NCI-H774 (cell line): ENCODE data around the gene GOLGA6L7.
"Not testable (repeated sequence)": the region's sequence is repeated elsewhere in the genome, so short reads cannot be mapped to it uniquely, and the experiment has no call there.

Source experiments
- DNase-seq: peaks from one replicate; lab custom pipeline; 2025; lab: John Stamatoyannopoulos, UW

Gene GOLGA6L7

DNA sequence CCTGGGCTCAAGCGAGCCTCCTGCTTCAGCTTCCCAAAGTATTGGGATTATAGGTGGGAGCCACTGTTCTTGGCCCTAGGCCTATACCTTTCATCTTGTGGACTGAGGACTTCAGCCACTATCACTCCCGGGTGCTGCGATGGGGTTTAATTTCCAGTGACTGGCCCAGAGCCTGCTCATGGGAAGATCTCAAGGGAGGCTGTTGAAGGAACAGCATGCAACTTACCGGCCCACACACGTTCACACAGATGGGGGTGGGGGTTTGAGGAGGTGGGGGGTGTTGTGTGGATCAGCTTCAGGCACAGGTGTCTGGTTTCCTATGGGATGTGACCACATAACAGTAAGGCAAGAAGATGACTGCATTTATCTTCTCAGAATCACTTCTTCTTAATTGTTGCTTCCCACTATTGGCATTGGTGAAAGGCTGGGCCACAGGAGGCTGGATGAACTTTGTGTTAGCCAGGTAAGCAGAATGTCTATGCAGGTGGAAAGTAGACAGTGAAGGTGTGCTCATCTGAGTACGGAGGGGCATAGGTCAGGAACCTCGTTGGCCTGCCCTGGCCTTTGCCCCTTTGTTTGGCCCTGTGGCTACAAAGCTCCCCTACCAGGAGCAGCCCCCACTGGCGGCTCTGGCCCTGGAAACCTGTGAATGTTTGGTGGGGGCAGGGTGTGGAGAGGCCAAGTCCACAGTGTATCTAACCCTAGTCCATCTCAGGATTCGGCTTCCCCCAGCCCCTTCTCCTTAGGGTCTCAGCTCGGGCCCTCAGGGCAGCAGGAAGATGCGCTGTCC lies 35.9 kb upstream of the GOLGA6L7 start:
- DNase-seq: no peak

GRCh38 chr15:28881600-28881999 lies 33.2 kb upstream of the GOLGA6L7 start:
- no peak for DNase-seq

GRCh38 chr15:28881170-28881569 lies 32.7 kb upstream of the GOLGA6L7 start:
- no peak for DNase-seq

GRCh38 chr15:28880680-28881079 lies 32.2 kb upstream of the GOLGA6L7 start:
- DNase-seq: no peak

- DNase-seq: no peak
These were observed 31.1 kb upstream of the GOLGA6L7 start for GRCh38 chr15:28879551-28879950.

DNA sequence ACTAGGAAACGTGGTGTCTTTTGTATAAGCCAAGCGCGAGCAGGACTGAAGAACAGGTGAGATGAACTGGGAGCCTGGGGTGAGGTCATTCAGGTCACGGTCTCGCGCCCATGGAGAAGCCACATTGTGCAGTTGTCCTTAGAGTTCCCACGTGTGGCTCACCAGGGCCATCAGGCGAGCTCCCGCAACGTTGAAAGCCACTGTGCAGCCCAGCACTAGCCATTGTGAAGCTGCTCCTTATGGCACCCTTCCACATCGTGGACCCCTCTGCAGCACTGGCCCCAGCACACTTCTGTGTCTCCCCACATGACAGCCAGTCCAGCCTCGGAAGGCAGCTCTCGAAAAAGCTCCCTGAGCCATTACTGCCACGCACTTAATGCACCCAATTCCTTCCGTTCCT lies 29.8 kb upstream of the GOLGA6L7 start:
- no peak for DNase-seq

DNA sequence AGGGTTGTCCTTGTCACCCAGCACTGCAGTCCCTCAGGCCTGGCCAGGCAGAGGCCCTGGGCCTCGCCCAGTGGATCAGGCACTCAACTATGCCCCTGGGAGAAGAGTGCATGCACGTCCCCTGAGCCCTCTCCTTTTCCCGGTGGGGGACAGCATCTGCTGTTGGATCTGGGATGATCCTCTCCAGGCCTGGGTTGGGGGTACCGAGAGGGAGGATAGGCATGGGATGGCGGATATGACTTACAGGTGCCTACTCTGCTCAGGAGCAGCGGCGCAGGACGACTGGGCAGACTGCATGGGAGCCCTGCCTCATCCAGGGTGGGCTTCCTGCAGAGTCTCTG lies 28.4 kb upstream of the GOLGA6L7 start:
- no peak for DNase-seq

DNA sequence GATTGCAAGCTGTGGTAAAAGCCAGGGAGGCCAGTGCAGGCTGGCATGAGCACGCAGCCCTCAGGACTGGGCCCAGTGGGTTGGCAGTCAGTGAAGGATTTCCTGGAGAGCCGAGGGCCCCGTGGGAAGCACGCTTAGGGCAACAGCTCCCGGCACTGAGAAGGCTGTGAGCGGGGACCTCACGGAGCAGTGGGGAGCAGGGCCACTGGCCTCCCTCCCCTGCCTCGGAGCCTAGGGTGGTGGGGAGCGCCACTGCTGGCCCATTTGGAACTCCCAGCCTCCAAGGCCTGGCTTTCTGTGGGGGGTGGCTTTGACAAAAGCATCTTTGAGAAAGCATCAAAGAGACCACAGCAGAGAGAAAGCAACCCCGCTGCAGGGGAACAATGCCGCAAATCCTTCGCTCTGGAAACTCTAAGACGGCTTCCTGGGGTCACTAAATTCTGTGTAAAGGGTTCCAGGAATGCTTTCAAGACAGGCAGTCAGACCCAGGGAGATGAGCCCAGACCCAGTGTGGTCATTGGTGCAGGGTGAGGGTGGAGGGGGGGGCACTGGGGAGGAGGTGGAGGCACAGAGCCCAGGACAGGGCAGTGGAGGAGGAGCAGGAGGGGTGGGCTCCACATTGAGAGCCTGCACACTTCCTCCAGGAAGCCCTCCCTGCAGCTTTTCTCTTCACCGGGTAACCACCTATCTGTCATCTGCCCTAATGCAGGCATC lies 27.8 kb upstream of the GOLGA6L7 start:
- no peak for DNase-seq

- DNase-seq: no peak
These were observed 27.1 kb upstream of the GOLGA6L7 start for GRCh38 chr15:28875461-28876000.

DNA sequence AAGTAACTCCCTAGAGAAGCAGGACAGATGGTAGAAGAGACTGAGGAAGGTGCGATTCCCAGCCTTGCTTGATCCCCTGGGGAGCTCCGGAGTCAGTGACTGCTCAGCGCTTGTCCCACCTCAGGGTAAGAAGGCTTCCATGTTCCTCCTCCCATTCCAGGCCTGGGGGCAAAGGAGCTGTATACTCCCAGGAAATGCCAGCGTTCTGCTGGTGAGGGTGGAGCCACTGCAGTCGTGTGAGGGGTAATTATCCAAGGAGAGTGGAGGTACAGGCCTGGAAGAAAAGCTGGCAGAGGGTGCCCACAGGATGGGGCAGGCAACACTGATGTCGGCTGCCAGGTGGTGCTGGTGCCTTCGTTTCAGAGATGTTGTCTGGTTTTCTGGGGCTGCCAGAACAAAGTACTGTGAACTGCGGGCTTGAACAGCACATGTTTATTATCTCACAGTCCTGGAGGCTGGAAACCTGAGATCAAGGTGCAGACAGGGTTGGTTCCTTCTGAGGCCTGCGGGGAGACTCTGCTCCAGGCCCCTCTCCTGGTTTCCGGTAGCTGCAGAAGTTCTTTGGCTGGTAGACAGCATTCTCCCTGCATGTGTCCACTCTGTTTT lies 25.2 kb upstream of the GOLGA6L7 start:
- DNase-seq: no peak

GRCh38 chr15:28873006-28873405 lies 24.6 kb upstream of the GOLGA6L7 start:
- no peak for DNase-seq

- DNase-seq: no peak
These were observed 22.7 kb upstream of the GOLGA6L7 start for GRCh38 chr15:28871168-28871567.

GRCh38 chr15:28868744-28869345 lies 20.4 kb upstream of the GOLGA6L7 start:
- no peak for DNase-seq

GRCh38 chr15:28861589-28862293 lies 13.3 kb upstream of the GOLGA6L7 start:
- DNase-seq: not testable (repeated sequence)

DNA sequence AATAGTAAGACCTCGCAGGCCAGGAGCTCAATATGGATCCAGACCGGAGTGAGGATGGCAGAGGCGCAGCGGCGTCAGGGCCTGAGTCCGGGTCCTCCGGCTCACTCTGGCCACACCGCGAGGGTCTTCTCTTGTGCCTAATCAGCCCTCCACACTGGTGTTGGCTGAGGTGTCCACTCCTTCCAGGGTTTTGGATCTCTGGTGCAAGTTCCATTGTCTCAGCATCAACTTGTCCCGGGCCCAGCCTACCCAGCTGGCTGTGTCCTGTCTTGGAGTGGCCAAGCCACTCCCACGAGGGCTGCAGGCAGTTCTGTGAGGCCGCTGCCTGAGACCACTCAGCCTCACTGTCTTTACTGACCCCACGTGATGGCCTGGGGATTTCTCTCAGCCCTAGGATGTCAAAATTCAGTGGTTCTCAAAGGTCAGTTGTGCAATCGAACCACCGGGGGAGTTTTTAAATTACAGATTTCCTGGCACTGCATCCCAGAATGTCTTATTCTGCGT lies 12.6 kb upstream of the GOLGA6L7 start:
- no peak for DNase-seq

DNA sequence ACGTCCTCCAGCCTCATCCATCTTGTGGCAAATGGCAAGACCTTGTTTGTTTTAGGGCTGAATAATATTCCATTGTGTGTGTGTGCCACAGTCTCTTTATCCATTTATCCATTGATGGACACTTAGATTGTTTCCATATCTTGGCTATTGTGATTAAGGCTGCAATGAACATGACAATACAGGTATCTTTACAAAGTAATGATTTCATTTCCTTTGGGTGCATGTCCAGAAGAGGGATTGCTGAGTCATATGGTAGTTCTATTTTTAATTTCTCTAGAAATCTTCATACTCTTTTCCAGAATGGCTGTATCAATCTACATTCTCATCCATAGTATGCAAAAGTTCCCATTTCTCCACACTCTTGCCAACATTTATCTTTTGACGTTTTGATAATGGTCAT lies 6.1 kb upstream of the GOLGA6L7 start:
- DNase-seq: not testable (repeated sequence)

DNA sequence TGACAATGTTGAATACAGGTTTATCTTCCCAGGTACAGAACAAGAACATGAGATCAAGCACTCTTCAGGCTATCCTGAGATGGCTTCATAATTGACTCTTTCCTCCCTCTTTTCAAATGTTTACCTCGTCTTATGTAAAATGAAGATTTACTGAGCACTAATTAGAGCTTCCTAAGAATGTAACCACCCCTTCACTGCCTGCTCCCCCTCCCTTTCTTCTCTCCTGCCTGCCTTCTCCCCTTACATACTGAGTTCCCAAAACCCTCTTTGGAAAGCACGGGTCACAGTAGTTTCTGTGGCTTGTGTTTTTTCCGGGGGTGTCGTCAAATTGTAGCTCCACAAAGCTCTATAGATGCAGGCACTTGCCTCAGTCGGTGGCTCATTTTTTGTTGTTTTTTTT lies 5.2 kb upstream of the GOLGA6L7 start:
- DNase-seq: not testable (repeated sequence)

DNA sequence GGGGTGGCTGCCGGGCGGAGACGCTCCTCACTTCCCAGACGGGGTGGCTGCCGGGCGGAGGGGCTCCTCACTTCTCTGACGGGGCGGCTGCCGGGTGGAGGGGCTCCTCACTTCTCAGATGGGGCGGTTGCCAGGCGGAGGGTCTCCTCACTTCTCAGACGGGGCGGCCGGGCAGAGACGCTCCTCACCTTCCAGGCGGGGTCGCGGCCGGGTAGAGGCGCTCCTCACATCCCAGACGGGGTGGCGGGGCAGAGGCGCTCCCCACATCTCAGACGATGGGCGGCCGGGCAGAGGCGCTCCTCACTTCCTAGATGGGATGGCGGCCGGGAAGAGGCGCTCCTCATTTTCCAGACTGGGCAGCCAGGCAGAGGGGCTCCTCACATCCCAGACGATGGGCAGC lies 1.3 kb upstream of the GOLGA6L7 start:
- not testable (repeated sequence) for DNase-seq

DNA sequence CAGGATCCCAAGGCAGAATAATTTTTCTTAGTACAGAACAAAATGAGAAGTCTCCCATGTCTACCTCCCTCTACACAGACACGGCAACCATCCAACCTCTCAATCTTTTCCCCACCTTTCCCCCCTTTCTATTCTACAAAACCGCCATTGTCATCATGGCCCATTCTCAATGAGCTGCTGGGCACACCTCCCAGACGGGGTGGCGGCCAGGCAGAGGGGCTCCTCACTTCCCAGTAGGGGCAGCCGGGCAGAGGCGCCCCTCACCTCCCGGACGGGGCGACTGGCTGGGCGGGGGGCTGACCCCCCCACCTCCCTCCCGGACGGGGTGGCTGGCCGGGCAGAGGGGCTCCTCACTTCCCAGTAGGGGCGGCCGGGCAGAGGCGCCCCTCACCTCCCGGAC lies 827 bp upstream of the GOLGA6L7 start:
- DNase-seq: not testable (repeated sequence)

- not testable (repeated sequence) for DNase-seq
These were observed 485 bp downstream of the GOLGA6L7 start for GRCh38 chr15:28847959-28848358.

DNA sequence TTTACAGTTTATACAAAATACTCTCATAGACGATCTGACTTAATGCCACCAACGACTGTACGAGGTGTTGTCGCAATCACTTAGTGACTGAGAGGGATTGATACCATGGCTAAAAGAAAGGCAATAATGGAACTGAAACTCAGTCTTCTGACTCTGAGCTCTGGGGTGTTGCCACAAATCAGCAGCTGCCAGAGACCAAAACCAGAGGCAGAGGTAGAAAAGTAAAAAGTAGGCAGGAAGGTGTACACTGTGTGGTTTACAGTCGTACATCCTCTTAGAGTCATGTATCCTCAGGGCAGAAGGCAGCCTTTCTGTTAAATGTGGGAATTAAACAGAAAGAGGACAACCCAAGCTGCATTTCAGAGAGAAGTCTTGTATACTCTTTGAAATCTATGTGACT lies 1.2 kb downstream of the GOLGA6L7 start:
- DNase-seq: not testable (repeated sequence)

GRCh38 chr15:28844147-28844546 lies 4.3 kb downstream of the GOLGA6L7 start:
- not testable (repeated sequence) for DNase-seq
